GM18907 (cell line): ENCODE results near the gene FCER1G.

Experiments used
- ATAC-seq: cut with Tn5 transposase; IDR thresholded peaks from one replicate; pipeline ENCODE4 v1.9.1; 2021; ENCODE audit warnings: mild to moderate bottlenecking, moderate library complexity; ENCODE audit not compliant: unreplicated experiment

Gene FCER1G

GRCh38 chr1:161260376-161261260 is 45.5 kb downstream of the FCER1G start:
- no peak for ATAC-seq

- no peak for ATAC-seq
These were observed 46.5 kb downstream of the FCER1G start for GRCh38 chr1:161261261-161262235.

GRCh38 chr1:161265305-161265704 is 50.2 kb downstream of the FCER1G start:
- no peak for ATAC-seq

GRCh38 chr1:161266202-161266601 is 51.1 kb downstream of the FCER1G start:
- no peak for ATAC-seq

GRCh38 chr1:161266836-161267235 is 51.7 kb downstream of the FCER1G start:
- ATAC-seq = no peak

GRCh38 chr1:161267321-161267720 is 52.2 kb downstream of the FCER1G start:
- no peak for ATAC-seq
